OCI-LY1 (cell line): Measurements from ENCODE around the gene MCCC2.
A peak's percentile ranks its signal among the peaks of the same experiment; 100 is the strongest.
"Not testable (repeated sequence)": the region's sequence is repeated elsewhere in the genome, so short reads cannot be mapped to it uniquely, and the experiment has no call there.

Experiments used
- H2AFZ ChIP-seq: fragments of 200-600 bp; sonication (generic), shearing (Covaris generic); 2 replicates; pipeline ENCODE4 v1.6.0; 2014; ENCODE audit warnings: antibody characterized with exemption, mild to moderate bottlenecking, low read length
- H3F3A ChIP-seq: fragments of 200-600 bp; sonication (generic), shearing (Covaris generic); 2 replicates; pipeline ENCODE4 v1.6.0; 2014; ENCODE audit warnings: mild to moderate bottlenecking, antibody characterized with exemption, low read length, moderate library complexity; ENCODE audit not compliant: insufficient read depth
- H3K27ac ChIP-seq: fragments of 200-600 bp; sonication (generic); 2 replicates; pipeline ENCODE4 v1.5.1; 2014; ENCODE audit warnings: low read length, mixed run types, mild to moderate bottlenecking, low read depth; ENCODE audit not compliant: poor library complexity, severe bottlenecking
- H3K27me3 ChIP-seq: fragments of 200-600 bp; sonication (generic); 2 replicates; pipeline ENCODE4 v1.6.0; 2014; ENCODE audit warnings: antibody characterized with exemption, mild to moderate bottlenecking, low read length, moderate library complexity; ENCODE audit not compliant: insufficient read depth
- H3K36me3 ChIP-seq: fragments of 200-600 bp; sonication (generic); 2 replicates; pipeline ENCODE4 v1.6.1; 2014; ENCODE audit warnings: mild to moderate bottlenecking, antibody characterized with exemption, low read length, moderate library complexity, mixed read lengths; ENCODE audit not compliant: insufficient read depth
- H3K4me1 ChIP-seq: fragments of 200-600 bp; sonication (generic); 2 replicates; pipeline ENCODE4 v1.5.1; 2014; ENCODE audit warnings: mild to moderate bottlenecking, low read length, moderate library complexity; ENCODE audit not compliant: insufficient read depth, severe bottlenecking
- H3K4me2 ChIP-seq: fragments of 200-600 bp; sonication (generic), shearing (Covaris generic); 2 replicates; pipeline ENCODE4 v1.6.1; 2014; ENCODE audit warnings: low read length
- H3K4me3 ChIP-seq: fragments of 200-600 bp; sonication (generic); 2 replicates; pipeline ENCODE4 v1.5.1; 2014; ENCODE audit warnings: low read length, low read depth, mild to moderate bottlenecking, mixed read lengths; ENCODE audit not compliant: poor library complexity, severe bottlenecking
- H3K79me2 ChIP-seq: fragments of 200-600 bp; shearing (Covaris generic); 2 replicates; pipeline ENCODE4 v1.6.1; 2016; ENCODE audit warnings: mixed run types, low read length, mixed read lengths; ENCODE audit not compliant: insufficient read depth
- H3K9ac ChIP-seq: fragments of 200-600 bp; sonication (generic), shearing (Covaris generic); 2 replicates; pipeline ENCODE4 v1.6.1; 2014; ENCODE audit warnings: mild to moderate bottlenecking, low read length, mixed read lengths
- H3K9me2 ChIP-seq: fragments of 200-600 bp; sonication (generic), shearing (Covaris generic); 2 replicates; pipeline ENCODE4 v1.6.1; 2014; ENCODE audit warnings: low read depth, mild to moderate bottlenecking, low read length, mixed read lengths
- H3K9me3 ChIP-seq: fragments of 200-600 bp; shearing (Covaris generic); 2 replicates; pipeline ENCODE4 v1.6.1; 2014; ENCODE audit warnings: low read length, mixed read lengths
- H4K20me1 ChIP-seq: fragments of 200-600 bp; sonication (generic), shearing (Covaris generic); 2 replicates; pipeline ENCODE4 v1.6.0; 2016; ENCODE audit warnings: mild to moderate bottlenecking, low read length; ENCODE audit not compliant: insufficient read depth
- CTCF ChIP-seq: fragments of 200-600 bp; sonication (generic), shearing (Covaris generic); IDR thresholded peaks from 2 replicates; pipeline ENCODE4 v1.5.1; 2017; ENCODE audit warnings: mild to moderate bottlenecking, antibody characterized with exemption, low read length, moderate library complexity, mixed read lengths
- EZH2 ChIP-seq: fragments of 200-600 bp; sonication (generic), shearing (Covaris generic); IDR thresholded peaks from 2 replicates; pipeline ENCODE4 v1.8.0; 2017; ENCODE audit warnings: borderline replicate concordance, mixed run types, mild to moderate bottlenecking, antibody characterized with exemption, low read length, moderate library complexity, mixed read lengths

Gene MCCC2

DNA sequence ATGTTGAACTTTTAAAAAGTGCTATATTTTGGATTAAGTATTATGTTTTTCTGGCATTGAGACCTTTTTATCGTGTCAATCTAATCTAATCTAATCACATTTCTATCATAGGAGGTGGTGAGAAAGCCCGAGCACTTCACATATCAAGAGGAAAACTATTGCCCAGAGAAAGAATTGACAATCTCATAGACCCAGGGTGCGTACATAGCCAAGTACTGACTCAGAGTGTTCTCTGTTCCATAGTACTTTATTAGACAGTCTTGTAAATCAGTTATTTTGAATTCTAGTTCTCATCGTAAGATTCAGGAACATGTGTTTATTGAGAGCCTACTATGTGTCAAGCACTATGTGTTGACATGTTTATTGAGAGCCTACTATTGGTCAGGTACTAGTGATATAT, 9.0 kb downstream of the MCCC2 start:
- Histone ChIP-seq H3K9me3 (no peaks in the 10 kb centered on the region), H3K27ac (no peak overlapping the region), H3K9me2 (no peaks in the 10 kb centered on the region), H2AFZ (no peak overlapping the region), H3K36me3 (peaks cover 54% of the 10 kb centered on the region), H3K4me3 (no peak overlapping the region), H3K9ac (no peak overlapping the region), H3F3A (no peaks in the 10 kb centered on the region), H3K27me3 (no peaks in the 10 kb centered on the region), H3K4me1 (no peaks in the 10 kb centered on the region), H3K4me2 (no peak overlapping the region), H3K79me2 (peaks cover 4% of the 10 kb centered on the region; the same call in 1 of the 2 replicates), H4K20me1 (no peaks in the 10 kb centered on the region)
- TF ChIP-seq CTCF (no peak), EZH2 (no peak)

DNA sequence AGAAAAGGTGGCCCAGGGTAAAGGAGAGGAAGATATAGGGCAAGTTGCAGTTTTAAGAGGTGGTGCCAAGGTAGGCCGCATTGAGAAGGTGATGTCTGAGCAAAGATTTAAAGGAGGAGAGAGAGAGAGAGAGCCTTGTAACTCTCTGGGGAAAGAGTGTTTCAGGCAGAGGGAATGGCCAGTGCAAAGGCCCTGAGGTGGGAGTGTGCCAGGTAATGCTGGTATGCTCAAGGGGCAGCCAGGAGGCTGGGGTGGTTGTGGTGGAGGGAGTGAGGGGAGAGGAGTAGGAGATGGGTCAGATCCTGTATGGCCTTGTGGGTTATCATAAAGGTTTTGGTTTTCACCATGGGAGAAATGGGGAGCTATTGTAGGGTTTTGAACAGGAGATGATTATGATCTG, 9.9 kb downstream of the MCCC2 start:
- H4K20me1 ChIP-seq: no peaks in the 10 kb centered on the region
- H3K9me3 ChIP-seq: no peaks in the 10 kb centered on the region
- no peaks in the 10 kb centered on the region for H3K9me2 ChIP-seq
- H3K79me2 ChIP-seq: no peaks in the 10 kb centered on the region
- H3K36me3 ChIP-seq: peaks cover 62% of the 10 kb centered on the region
- no peaks in the 10 kb centered on the region for H3K4me1 ChIP-seq
- no peak overlapping the region for H3K4me2 ChIP-seq
- no peaks in the 10 kb centered on the region for H3K27me3 ChIP-seq
- H2AFZ ChIP-seq: no peak overlapping the region
- no peak overlapping the region for H3K9ac ChIP-seq
- no peak overlapping the region for H3K27ac ChIP-seq
- H3F3A ChIP-seq: no peaks in the 10 kb centered on the region
- TF ChIP-seq CTCF (no peak), EZH2 (no peak)
- no peak overlapping the region for H3K4me3 ChIP-seq

- Histone ChIP-seq H3K4me3 (no peak overlapping the region), H3K27ac (no peak overlapping the region), H3K4me2 (no peak overlapping the region)
These were observed 13.6 kb downstream of the MCCC2 start for GRCh38 chr5:71600783-71601182.

GRCh38 chr5:71601222-71602026, 14.3 kb downstream of the MCCC2 start:
- Histone ChIP-seq H3K79me2 (no peaks in the 10 kb centered on the region), H2AFZ (no peak overlapping the region), H3K27me3 (no peaks in the 10 kb centered on the region), H3F3A (no peaks in the 10 kb centered on the region), H3K9ac (no peak overlapping the region), H4K20me1 (no peaks in the 10 kb centered on the region), H3K4me2 (no peak overlapping the region), H3K9me3 (no peaks in the 10 kb centered on the region), H3K36me3 (peaks cover 75% of the 10 kb centered on the region), H3K4me3 (no peak overlapping the region), H3K9me2 (no peaks in the 10 kb centered on the region), H3K27ac (no peak overlapping the region), H3K4me1 (no peaks in the 10 kb centered on the region)
- peak; percentile 73 for TF ChIP-seq CTCF
- no peak for TF ChIP-seq EZH2

More at GRCh38 chr5:71600783-71601182, 13.6 kb downstream of the MCCC2 start:
- TF ChIP-seq EZH2: no peak
- Histone ChIP-seq H3K9me2 (no peaks in the 10 kb centered on the region), H3K36me3 (peaks cover 81% of the 10 kb centered on the region), H3K27me3 (no peaks in the 10 kb centered on the region), H3K79me2 (no peaks in the 10 kb centered on the region), H2AFZ (no peak overlapping the region), H3K9me3 (no peaks in the 10 kb centered on the region), H3K4me1 (no peaks in the 10 kb centered on the region), H3F3A (no peaks in the 10 kb centered on the region), H4K20me1 (no peaks in the 10 kb centered on the region), H3K9ac (no peak overlapping the region)

GRCh38 chr5:71609916-71610315, 22.8 kb downstream of the MCCC2 start:
- H2AFZ ChIP-seq, H3K4me1 ChIP-seq, H4K20me1 ChIP-seq, H3K79me2 ChIP-seq, H3K4me3 ChIP-seq, H3K27me3 ChIP-seq, H3F3A ChIP-seq, H3K9me3 ChIP-seq, H3K4me2 ChIP-seq, H3K9me2 ChIP-seq, H3K9ac ChIP-seq, H3K27ac ChIP-seq: not testable (repeated sequence)
- peaks cover 11% of the 10 kb centered on the region for H3K36me3 ChIP-seq
